ENCODE data around the gene C4orf36. TPM values are rescaled to one million over a fixed set of nuclear protein-coding genes. Genes with fewer than 3 reads are reported as not detected.

C4orf36 gene
- total and polyA plus RNA-seq, 2 of the 8 experiments (the other 6 are each of a cell fraction or from before 2014, with no cell fraction given) = 1.2 to 1.5 TPM

- TF ChIP-seq CHD7 (IDR thresholded peaks at IDR 0.05; ENCODE audit: insufficient replicate concordance, low read length) (no peak), SIRT6 (IDR thresholded peaks at IDR 0.05; ENCODE audit: low read length) (no peak), YY1 (IDR thresholded peaks at IDR 0.05; ENCODE audit: low read depth, low read length) (no peak), RAD21 (IDR thresholded peaks at IDR 0.05 in 1 of 2, conservative IDR thresholded peaks at IDR 0.05 in 1 of 2; ENCODE audit: low read depth in 2 of 2, low read length in 2 of 2) (peak; percentile 77 to 81), JUND (IDR thresholded peaks at IDR 0.05; ENCODE audit: low read length) (no peak), KDM1A (IDR thresholded peaks at IDR 0.05; ENCODE audit: borderline replicate concordance, low read length) (no peak)
These were observed 6.3 kb upstream of the C4orf36 start (continued) for GRCh38 chr4:86898562-86898961.

Measured in H1 (cell line).